Measurements from ENCODE around the gene FAS.
"Not testable (repeated sequence)": the region's sequence is repeated elsewhere in the genome, so short reads cannot be mapped to it uniquely, and the experiment has no call there.

Gene FAS

GRCh38 chr10:89019569-89020327 is 29.1 kb downstream of the FAS start:
- H3K9me3 ChIP-seq (ENCODE audit: control insufficient read depth in 1 of 2, low read length in 2 of 2): no peaks in the 10 kb centered on the region
- no peaks in the 10 kb centered on the region for H3K4me1 ChIP-seq (ENCODE audit: control insufficient read depth in 1 of 2, insufficient read depth in 2 of 2, low read length in 2 of 2)
- H3K27me3 ChIP-seq (ENCODE audit: low read depth, low read length): no peaks in the 10 kb centered on the region
- peaks cover 14 to 22% of the 10 kb centered on the region in 2 donors for H3K36me3 ChIP-seq (ENCODE audit: control insufficient read depth in 1 of 2, insufficient read depth in 2 of 2, low read length in 2 of 2)
- no peak overlapping the region for H3K4me3 ChIP-seq (ENCODE audit: low read depth in 1 of 2, low read length in 2 of 2)
- no peak overlapping the region for H3K27ac ChIP-seq (ENCODE audit: low read length)

GRCh38 chr10:89021526-89021925 is 30.9 kb downstream of the FAS start:
- H3K4me3 ChIP-seq (ENCODE audit: low read depth in 1 of 2, low read length in 2 of 2); H3K27ac ChIP-seq (ENCODE audit: low read length); H3K9me3 ChIP-seq (ENCODE audit: control insufficient read depth in 1 of 2, low read length in 2 of 2); H3K27me3 ChIP-seq (ENCODE audit: low read depth, low read length); H3K4me1 ChIP-seq (ENCODE audit: control insufficient read depth in 1 of 2, insufficient read depth in 2 of 2, low read length in 2 of 2): not testable (repeated sequence)
- H3K36me3 ChIP-seq (ENCODE audit: control insufficient read depth in 1 of 2, insufficient read depth in 2 of 2, low read length in 2 of 2): peaks cover 13 to 14% of the 10 kb centered on the region in 2 donors

DNA sequence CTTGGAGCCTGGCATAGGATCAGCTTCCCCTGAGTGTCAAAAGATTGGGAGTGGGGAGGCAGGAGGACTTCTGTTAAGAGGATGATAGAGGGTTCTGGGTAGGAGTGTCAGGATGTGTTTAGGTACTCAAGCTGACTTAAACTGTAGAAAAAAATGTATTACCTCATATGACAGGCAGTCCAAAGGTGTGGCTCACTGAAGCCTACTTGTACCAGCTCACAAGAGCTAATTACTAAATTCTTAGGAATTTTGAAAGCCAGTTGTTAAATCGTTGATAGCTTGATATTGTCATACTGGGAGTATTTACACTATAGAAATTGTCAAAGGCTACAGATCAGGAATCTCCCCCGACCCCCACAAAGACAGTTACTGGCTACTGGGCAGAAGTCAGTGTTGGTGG is 32.1 kb downstream of the FAS start:
- H3K4me3 ChIP-seq (ENCODE audit: low read depth in 1 of 2, low read length in 2 of 2): no peak overlapping the region
- H3K27ac ChIP-seq (ENCODE audit: low read length): no peak overlapping the region
- peaks cover 11 to 13% of the 10 kb centered on the region in 2 donors for H3K36me3 ChIP-seq (ENCODE audit: control insufficient read depth in 1 of 2, insufficient read depth in 2 of 2, low read length in 2 of 2)
- H3K9me3 ChIP-seq (ENCODE audit: control insufficient read depth in 1 of 2, low read length in 2 of 2): no peaks in the 10 kb centered on the region
- no peaks in the 10 kb centered on the region for H3K27me3 ChIP-seq (ENCODE audit: low read depth, low read length)
- no peaks in the 10 kb centered on the region for H3K4me1 ChIP-seq (ENCODE audit: control insufficient read depth in 1 of 2, insufficient read depth in 2 of 2, low read length in 2 of 2)

- Histone ChIP-seq H3K36me3 (ENCODE audit: control insufficient read depth in 1 of 2, insufficient read depth in 2 of 2, low read length in 2 of 2) (peaks cover 2 to 3% of the 10 kb centered on the region in 2 donors), H3K4me3 (ENCODE audit: low read depth in 1 of 2, low read length in 2 of 2) (no peak overlapping the region), H3K9me3 (ENCODE audit: control insufficient read depth in 1 of 2, low read length in 2 of 2) (no peaks in the 10 kb centered on the region), H3K27ac (ENCODE audit: low read length) (no peak overlapping the region), H3K4me1 (ENCODE audit: control insufficient read depth in 1 of 2, insufficient read depth in 2 of 2, low read length in 2 of 2) (no peaks in the 10 kb centered on the region), H3K27me3 (ENCODE audit: low read depth, low read length) (no peaks in the 10 kb centered on the region)
Observed at GRCh38 chr10:89025453-89025852, 34.9 kb downstream of the FAS start.

DNA sequence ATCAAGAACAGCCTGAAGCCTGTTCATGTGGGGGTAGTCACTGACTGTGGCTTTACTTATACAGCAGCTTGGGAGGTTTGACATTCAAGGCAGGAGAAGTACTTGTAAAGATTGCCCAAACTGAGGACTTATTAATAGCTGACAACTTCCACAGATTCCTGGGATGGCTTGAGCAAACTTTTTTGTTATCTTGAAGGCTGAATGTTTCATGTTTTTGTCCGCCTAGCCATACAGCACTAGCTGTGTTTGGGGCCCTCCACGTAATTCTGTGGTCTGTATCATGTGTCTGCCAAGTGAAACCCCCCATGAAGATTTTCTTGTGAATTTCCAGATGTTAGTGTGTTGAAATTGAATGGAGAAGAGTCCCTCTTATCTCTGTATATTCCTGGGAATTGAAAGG is 38.6 kb downstream of the FAS start:
- Histone ChIP-seq H3K4me1 (ENCODE audit: control insufficient read depth in 1 of 2, insufficient read depth in 2 of 2, low read length in 2 of 2) (peaks cover 0 to 8% of the 10 kb centered on the region in 2 donors), H3K9me3 (ENCODE audit: control insufficient read depth in 1 of 2, low read length in 2 of 2) (no peaks in the 10 kb centered on the region), H3K4me3 (ENCODE audit: low read depth in 1 of 2, low read length in 2 of 2) (no peak overlapping the region), H3K27me3 (ENCODE audit: low read depth, low read length) (no peaks in the 10 kb centered on the region), H3K27ac (ENCODE audit: low read length) (no peak overlapping the region), H3K36me3 (ENCODE audit: control insufficient read depth in 1 of 2, insufficient read depth in 2 of 2, low read length in 2 of 2) (no peaks in the 10 kb centered on the region)

DNA sequence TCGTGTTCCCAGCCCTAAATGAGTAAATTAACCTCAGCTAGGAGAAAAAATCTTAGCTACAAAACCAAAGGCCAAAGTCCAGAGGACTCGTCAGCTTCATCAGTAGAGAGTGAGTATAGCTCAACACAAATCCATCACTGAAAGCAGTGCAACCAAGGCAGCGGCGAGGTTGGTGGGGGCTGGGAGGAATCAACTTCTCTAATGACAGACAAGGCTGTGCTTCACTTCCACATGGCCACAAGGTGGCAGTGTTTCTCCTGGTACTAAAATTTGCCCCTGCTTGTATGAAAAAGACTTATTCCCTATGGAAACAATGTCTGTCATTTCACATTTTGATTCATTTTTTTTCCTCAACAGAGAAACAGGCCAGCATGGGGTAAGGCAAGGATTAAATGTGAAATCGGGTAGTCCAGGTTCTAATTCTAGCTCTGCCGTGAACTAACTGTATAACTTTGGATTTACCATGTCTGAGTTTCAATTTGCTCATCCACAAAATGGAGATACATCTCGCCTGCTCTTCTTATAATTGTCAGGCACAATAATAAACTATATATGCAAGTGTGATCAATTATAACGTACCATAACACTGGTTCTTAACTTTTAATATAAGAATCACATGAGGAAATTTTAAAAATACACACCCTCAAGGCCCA is 39.3 kb downstream of the FAS start:
- H3K9me3 ChIP-seq (ENCODE audit: control insufficient read depth in 1 of 2, low read length in 2 of 2): no peaks in the 10 kb centered on the region
- peaks cover 0 to 8% of the 10 kb centered on the region in 2 donors for H3K4me1 ChIP-seq (ENCODE audit: control insufficient read depth in 1 of 2, insufficient read depth in 2 of 2, low read length in 2 of 2)
- H3K4me3 ChIP-seq (ENCODE audit: low read depth in 1 of 2, low read length in 2 of 2): no peak overlapping the region
- H3K36me3 ChIP-seq (ENCODE audit: control insufficient read depth in 1 of 2, insufficient read depth in 2 of 2, low read length in 2 of 2): no peaks in the 10 kb centered on the region
- no peaks in the 10 kb centered on the region for H3K27me3 ChIP-seq (ENCODE audit: low read depth, low read length)
- no peak overlapping the region for H3K27ac ChIP-seq (ENCODE audit: low read length)

GRCh38 chr10:89030791-89031190 is 40.2 kb downstream of the FAS start:
- Histone ChIP-seq H3K4me3 (ENCODE audit: low read depth in 1 of 2, low read length in 2 of 2) (no peak overlapping the region), H3K36me3 (ENCODE audit: control insufficient read depth in 1 of 2, insufficient read depth in 2 of 2, low read length in 2 of 2) (no peaks in the 10 kb centered on the region), H3K27ac (ENCODE audit: low read length) (no peak overlapping the region), H3K9me3 (ENCODE audit: control insufficient read depth in 1 of 2, low read length in 2 of 2) (no peaks in the 10 kb centered on the region), H3K27me3 (ENCODE audit: low read depth, low read length) (no peaks in the 10 kb centered on the region), H3K4me1 (ENCODE audit: control insufficient read depth in 1 of 2, insufficient read depth in 2 of 2, low read length in 2 of 2) (peaks cover 0 to 8% of the 10 kb centered on the region in 2 donors)

GRCh38 chr10:89032141-89032891 is 41.7 kb downstream of the FAS start:
- Histone ChIP-seq H3K27me3 (ENCODE audit: low read depth, low read length) (no peaks in the 10 kb centered on the region), H3K36me3 (ENCODE audit: control insufficient read depth in 1 of 2, insufficient read depth in 2 of 2, low read length in 2 of 2) (no peaks in the 10 kb centered on the region), H3K4me3 (ENCODE audit: low read depth in 1 of 2, low read length in 2 of 2) (no peak overlapping the region), H3K9me3 (ENCODE audit: control insufficient read depth in 1 of 2, low read length in 2 of 2) (no peaks in the 10 kb centered on the region), H3K27ac (ENCODE audit: low read length) (peak overlapping the region; percentile 47), H3K4me1 (ENCODE audit: control insufficient read depth in 1 of 2, insufficient read depth in 2 of 2, low read length in 2 of 2) (peaks cover 0 to 8% of the 10 kb centered on the region in 2 donors)

- H3K27ac ChIP-seq (ENCODE audit: low read length): no peak overlapping the region
- no peak overlapping the region for H3K4me3 ChIP-seq (ENCODE audit: low read depth in 1 of 2, low read length in 2 of 2)
Observed at GRCh38 chr10:89035461-89035860, 44.9 kb downstream of the FAS start.

GRCh38 chr10:89037096-89037495 is 46.5 kb downstream of the FAS start:
- Histone ChIP-seq H3K4me3 (ENCODE audit: low read depth in 1 of 2, low read length in 2 of 2) (no peak overlapping the region), H3K27ac (ENCODE audit: low read length) (no peak overlapping the region), H3K27me3 (ENCODE audit: low read depth, low read length) (no peaks in the 10 kb centered on the region), H3K4me1 (ENCODE audit: control insufficient read depth in 1 of 2, insufficient read depth in 2 of 2, low read length in 2 of 2) (peaks cover 0 to 8% of the 10 kb centered on the region in 2 donors), H3K9me3 (ENCODE audit: control insufficient read depth in 1 of 2, low read length in 2 of 2) (no peaks in the 10 kb centered on the region), H3K36me3 (ENCODE audit: control insufficient read depth in 1 of 2, insufficient read depth in 2 of 2, low read length in 2 of 2) (no peaks in the 10 kb centered on the region)

More at GRCh38 chr10:89035461-89035860, 44.9 kb downstream of the FAS start:
- H3K36me3 ChIP-seq (ENCODE audit: control insufficient read depth in 1 of 2, insufficient read depth in 2 of 2, low read length in 2 of 2): no peaks in the 10 kb centered on the region
- H3K4me1 ChIP-seq (ENCODE audit: control insufficient read depth in 1 of 2, insufficient read depth in 2 of 2, low read length in 2 of 2): peaks cover 0 to 8% of the 10 kb centered on the region in 2 donors
- no peaks in the 10 kb centered on the region for H3K27me3 ChIP-seq (ENCODE audit: low read depth, low read length)
- H3K9me3 ChIP-seq (ENCODE audit: control insufficient read depth in 1 of 2, low read length in 2 of 2): no peaks in the 10 kb centered on the region

GRCh38 chr10:89042562-89042961 is 52.0 kb downstream of the FAS start:
- H3K4me3 ChIP-seq (ENCODE audit: low read depth in 1 of 2, low read length in 2 of 2): no peak overlapping the region
- no peak overlapping the region for H3K27ac ChIP-seq (ENCODE audit: low read length)
- H3K27me3 ChIP-seq (ENCODE audit: low read depth, low read length): no peaks in the 10 kb centered on the region
- no peaks in the 10 kb centered on the region for H3K4me1 ChIP-seq (ENCODE audit: control insufficient read depth in 1 of 2, insufficient read depth in 2 of 2, low read length in 2 of 2)
- no peaks in the 10 kb centered on the region for H3K9me3 ChIP-seq (ENCODE audit: control insufficient read depth in 1 of 2, low read length in 2 of 2)
- H3K36me3 ChIP-seq (ENCODE audit: control insufficient read depth in 1 of 2, insufficient read depth in 2 of 2, low read length in 2 of 2): no peaks in the 10 kb centered on the region
